OCI-LY3 (cell line): ENCODE results near the gene TSGA10IP.

Source experiments
- EZH2phosphoT487 ChIP-seq: fragments of 200-600 bp; shearing (Covaris generic); IDR thresholded peaks from 2 replicates; pipeline ENCODE4 v1.6.1; 2018; ENCODE audit warnings: antibody characterized with exemption, mixed run types, low read depth
- TF ChIP-seq, protein P1 (sequence below): fragments of 200-600, 300-600 bp; sonication (generic); IDR thresholded peaks from 2 replicates; pipeline ENCODE4 v1.5.1; 2014; ENCODE audit warnings: antibody characterized with exemption, low read length, low read depth

- TF ChIP-seq, protein P1, sequence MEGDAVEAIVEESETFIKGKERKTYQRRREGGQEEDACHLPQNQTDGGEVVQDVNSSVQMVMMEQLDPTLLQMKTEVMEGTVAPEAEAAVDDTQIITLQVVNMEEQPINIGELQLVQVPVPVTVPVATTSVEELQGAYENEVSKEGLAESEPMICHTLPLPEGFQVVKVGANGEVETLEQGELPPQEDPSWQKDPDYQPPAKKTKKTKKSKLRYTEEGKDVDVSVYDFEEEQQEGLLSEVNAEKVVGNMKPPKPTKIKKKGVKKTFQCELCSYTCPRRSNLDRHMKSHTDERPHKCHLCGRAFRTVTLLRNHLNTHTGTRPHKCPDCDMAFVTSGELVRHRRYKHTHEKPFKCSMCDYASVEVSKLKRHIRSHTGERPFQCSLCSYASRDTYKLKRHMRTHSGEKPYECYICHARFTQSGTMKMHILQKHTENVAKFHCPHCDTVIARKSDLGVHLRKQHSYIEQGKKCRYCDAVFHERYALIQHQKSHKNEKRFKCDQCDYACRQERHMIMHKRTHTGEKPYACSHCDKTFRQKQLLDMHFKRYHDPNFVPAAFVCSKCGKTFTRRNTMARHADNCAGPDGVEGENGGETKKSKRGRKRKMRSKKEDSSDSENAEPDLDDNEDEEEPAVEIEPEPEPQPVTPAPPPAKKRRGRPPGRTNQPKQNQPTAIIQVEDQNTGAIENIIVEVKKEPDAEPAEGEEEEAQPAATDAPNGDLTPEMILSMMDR: no peak
- TF ChIP-seq EZH2phosphoT487: no peak
Observed at GRCh38 chr11:65954771-65955170, 9.5 kb downstream of the TSGA10IP start.
